SK-N-MC (cell line): ENCODE data around the gene CUX1.

Source experiments
- EZH2 ChIP-seq: fragments of 200-600 bp; sonication (generic); IDR thresholded peaks from one replicate; pipeline ENCODE4 v1.6.1; 2017; ENCODE audit warnings: antibody characterized with exemption
- POLR2AphosphoS5 ChIP-seq: IDR thresholded peaks from 2 replicates; pipeline ENCODE4 v1.6.1; 2012; ENCODE audit warnings: mild to moderate bottlenecking, low read depth, low read length, borderline replicate concordance

DNA sequence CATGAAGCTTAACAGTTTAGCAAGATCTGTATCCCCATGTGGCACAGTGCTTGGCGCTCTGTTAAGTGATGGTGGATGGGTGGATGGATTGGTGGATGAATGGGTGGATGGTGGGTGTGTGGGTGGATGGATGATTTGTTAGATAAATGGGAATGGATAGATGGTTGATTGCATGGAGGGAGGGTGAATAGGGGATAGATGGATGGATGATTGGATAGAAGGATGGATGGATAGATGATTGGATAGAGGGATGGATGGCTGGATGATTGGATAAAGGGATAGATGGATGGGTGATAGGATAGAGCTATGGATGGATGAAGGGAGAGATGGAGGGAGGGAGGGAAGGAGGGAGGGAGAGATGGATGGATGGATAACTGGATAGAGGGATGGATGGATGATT lies 229.7 kb downstream of the CUX1 start:
- TF ChIP-seq EZH2 (no peak), POLR2AphosphoS5 (no peak)
